Measurements from ENCODE around the gene TTLL11. TPM values are rescaled to one million over a fixed set of nuclear protein-coding genes. Genes with fewer than 3 reads are reported as not detected.

Gene TTLL11
- total RNA-seq, 4 donors from 2014 or later: 7.4 to 14.7 (median 11.0) TPM

- Histone ChIP-seq H3K27me3 (no peaks in the 10 kb centered on the region), H3K9me3 (no peaks in the 10 kb centered on the region), H3K27ac (no peak overlapping the region), H3K4me3 (no peak overlapping the region), H3K36me3 (no peaks in the 10 kb centered on the region), H3K4me1 (no peaks in the 10 kb centered on the region)
- DNase-seq: no peak
- TF ChIP-seq CTCF (IDR thresholded peaks at IDR 0.05): no peak
- TF ChIP-seq POLR2A (IDR thresholded peaks at IDR 0.05): no peak
- intact Hi-C loops (cut with DNase I; ENCODE audit: low total_unique reads): no loop called here
Measured at GRCh38 chr9:122020398-122020797, 72.7 kb downstream of the TTLL11 start.

GRCh38 chr9:122016744-122017143 is 76.4 kb downstream of the TTLL11 start:
- Histone ChIP-seq H3K4me1 (no peaks in the 10 kb centered on the region), H3K27me3 (no peaks in the 10 kb centered on the region), H3K27ac (no peak overlapping the region), H3K4me3 (no peak overlapping the region), H3K9me3 (no peaks in the 10 kb centered on the region), H3K36me3 (no peaks in the 10 kb centered on the region)
- DNase-seq: peak in 1 of 2 donors; percentile 31
- intact Hi-C loops (cut with DNase I; ENCODE audit: low total_unique reads): no loop called here
- TF ChIP-seq POLR2A (IDR thresholded peaks at IDR 0.05): no peak
- peak; percentile 16 to 47 (median 30) for TF ChIP-seq CTCF (IDR thresholded peaks at IDR 0.05)

GRCh38 chr9:122016309-122016708 is 76.8 kb downstream of the TTLL11 start:
- no peak for DNase-seq
- no peaks in the 10 kb centered on the region for H3K9me3 ChIP-seq
- no peaks in the 10 kb centered on the region for H3K36me3 ChIP-seq
- no peak overlapping the region for H3K4me3 ChIP-seq
- H3K27me3 ChIP-seq: no peaks in the 10 kb centered on the region
- no peaks in the 10 kb centered on the region for H3K4me1 ChIP-seq
- intact Hi-C loops (cut with DNase I; ENCODE audit: low total_unique reads): no loop called here
- TF ChIP-seq POLR2A (IDR thresholded peaks at IDR 0.05) (no peak), CTCF (IDR thresholded peaks at IDR 0.05) (no peak)
- no peak overlapping the region for H3K27ac ChIP-seq

GRCh38 chr9:122015170-122015821 is 77.8 kb downstream of the TTLL11 start:
- Histone ChIP-seq H3K9me3 (no peaks in the 10 kb centered on the region), H3K4me1 (no peaks in the 10 kb centered on the region), H3K27ac (no peak overlapping the region), H3K4me3 (no peak overlapping the region), H3K36me3 (no peaks in the 10 kb centered on the region), H3K27me3 (no peaks in the 10 kb centered on the region)
- DNase-seq: no peak
- intact Hi-C loops (cut with DNase I; ENCODE audit: low total_unique reads): no loop called here
- TF ChIP-seq POLR2A (IDR thresholded peaks at IDR 0.05) (no peak), CTCF (IDR thresholded peaks at IDR 0.05) (no peak)

GRCh38 chr9:122011818-122012498 is 81.2 kb downstream of the TTLL11 start:
- no peaks in the 10 kb centered on the region for H3K27me3 ChIP-seq
- no peaks in the 10 kb centered on the region for H3K36me3 ChIP-seq
- H3K4me1 ChIP-seq: no peaks in the 10 kb centered on the region
- TF ChIP-seq POLR2A (IDR thresholded peaks at IDR 0.05) (no peak), CTCF (IDR thresholded peaks at IDR 0.05) (no peak)
- H3K27ac ChIP-seq: no peak overlapping the region
- DNase-seq: no peak
- intact Hi-C loops (cut with DNase I; ENCODE audit: low total_unique reads): no loop called here
- H3K9me3 ChIP-seq: no peaks in the 10 kb centered on the region
- no peak overlapping the region for H3K4me3 ChIP-seq

Data from uterus (tissue), 4 donors.